Mesendoderm (in vitro differentiated cells): ENCODE results near the gene LPGAT1. TPM values are rescaled to one million over a fixed set of nuclear protein-coding genes. Genes with fewer than 3 reads are reported as not detected.
"Not testable (repeated sequence)": the region's sequence is repeated elsewhere in the genome, so short reads cannot be mapped to it uniquely, and the experiment has no call there.

Experiments
- DNase-seq: peaks from one replicate; pipeline ENCODE4 v3.0.0; 2013
- H2AK5ac ChIP-seq: 2 replicates; pipeline ENCODE4 v1.6.1; 2013; ENCODE audit warnings: low read length, inconsistent platforms
- H2BK120ac ChIP-seq: 2 replicates; pipeline ENCODE4 v1.6.1; 2013; ENCODE audit warnings: low read depth, mild to moderate bottlenecking, low read length, moderate library complexity, mixed read lengths
- H2BK15ac ChIP-seq: replicated peaks from 2 replicates; pipeline ENCODE4 v1.6.1; 2013; ENCODE audit warnings: low read depth, mild to moderate bottlenecking, moderate library complexity
- H2BK5ac ChIP-seq: 2 replicates; pipeline ENCODE4 v1.6.1; 2013; ENCODE audit warnings: low read length, inconsistent platforms
- H3K18ac ChIP-seq: 2 replicates; pipeline ENCODE4 v1.6.1; 2013; ENCODE audit warnings: mild to moderate bottlenecking, low read length, mixed read lengths
- H3K23ac ChIP-seq: one replicate; pipeline ENCODE4 v1.6.1; 2013; ENCODE audit warnings: low read length
- H3K27ac ChIP-seq: 2 replicates; pipeline ENCODE4 v1.5.1; 2013; ENCODE audit warnings: low read depth, mild to moderate bottlenecking, inconsistent platforms, low read length, moderate library complexity
- H3K27me3 ChIP-seq: 2 replicates; pipeline ENCODE4 v1.6.1; 2013; ENCODE audit warnings: low read length, control low read depth, mild to moderate bottlenecking, inconsistent platforms; ENCODE audit not compliant: insufficient read depth, poor library complexity
- H3K36me3 ChIP-seq: 2 replicates; pipeline ENCODE4 v1.6.1; 2013; ENCODE audit warnings: low read length, inconsistent platforms; ENCODE audit not compliant: control insufficient read depth, insufficient read depth
- H3K4ac ChIP-seq: one replicate; pipeline ENCODE4 v1.6.1; 2013; ENCODE audit warnings: low read depth, mild to moderate bottlenecking, low read length, moderate library complexity
- H3K4me1 ChIP-seq: 2 replicates; pipeline ENCODE4 v1.6.1; 2013; ENCODE audit warnings: low read depth, low read length, inconsistent platforms; ENCODE audit not compliant: control insufficient read depth
- H3K4me2 ChIP-seq: 2 replicates; pipeline ENCODE4 v1.6.1; 2013; ENCODE audit warnings: low read length
- H3K4me3 ChIP-seq: 2 replicates; pipeline ENCODE4 v1.5.1; 2013; ENCODE audit warnings: mild to moderate bottlenecking, low read length
- H3K56ac ChIP-seq: one replicate; pipeline ENCODE4 v1.6.1; 2013; ENCODE audit warnings: low read length
- H3K79me1 ChIP-seq: 2 replicates; pipeline ENCODE4 v1.6.1; 2013; ENCODE audit warnings: low read length, inconsistent platforms
- H3K79me2 ChIP-seq: 2 replicates; pipeline ENCODE4 v1.6.1; 2013; ENCODE audit warnings: mild to moderate bottlenecking, low read length; ENCODE audit not compliant: control insufficient read depth, insufficient read depth
- H3K9ac ChIP-seq: 2 replicates; pipeline ENCODE4 v1.6.1; 2013; ENCODE audit warnings: low read length, inconsistent platforms
- H4K5ac ChIP-seq: one replicate; pipeline ENCODE4 v1.6.1; 2013; ENCODE audit warnings: low read length
- H4K8ac ChIP-seq: one replicate; pipeline ENCODE4 v1.6.1; 2013; ENCODE audit warnings: low read depth, mild to moderate bottlenecking, control low read depth, low read length, moderate library complexity
- WGBS: extraction: QIAGEN DNeasy Blood & Tissue Kit; methylation state at CpG from one replicate; pipeline ENCODE4 v1.1.7; 2013; ENCODE audit warnings: low lambda C conversion rate, missing lambda C conversion rate; ENCODE audit not compliant: insufficient coverage; ENCODE audit errors: extremely low coverage; 5-methylcytosine and 5-hydroxymethylcytosine counted together
- small RNA-seq: library from polyadenylated mRNA; stranded (forward); fragments of <200 nt; extraction: miRNeasy Mini kit (QIAGEN cat#:217004); gene quantifications from one replicate; pipeline ENCODE3, GENCODE V24; 2013; ENCODE audit not compliant: insufficient read depth

LPGAT1 gene

DNA sequence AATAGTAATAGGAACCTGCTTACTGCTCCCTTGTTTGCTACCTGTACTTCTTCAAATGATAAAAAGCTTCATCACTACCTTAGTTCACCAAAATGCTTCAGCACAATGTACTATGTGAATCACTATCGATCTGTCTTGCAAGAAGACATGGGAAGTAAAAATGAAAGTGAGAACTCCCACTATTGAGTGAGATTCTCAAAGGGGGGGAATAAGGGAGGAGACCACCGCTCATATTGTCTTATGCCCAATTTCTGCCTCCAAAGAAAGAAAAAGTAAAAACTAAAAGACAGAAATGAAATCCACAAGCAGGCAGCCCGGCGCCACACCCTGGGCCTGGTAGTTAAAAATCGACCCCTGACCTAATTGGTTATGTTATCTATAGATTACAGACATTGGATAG is 136.7 kb downstream of the LPGAT1 start:
- not testable (repeated sequence) for H3K23ac ChIP-seq, H3K27me3 ChIP-seq, H3K4me2 ChIP-seq, H2BK5ac ChIP-seq, H3K18ac ChIP-seq, H3K27ac ChIP-seq, H3K56ac ChIP-seq, DNase-seq, H3K9ac ChIP-seq, H2AK5ac ChIP-seq, H3K79me1 ChIP-seq, H4K5ac ChIP-seq, H3K4ac ChIP-seq, H4K8ac ChIP-seq, H3K4me3 ChIP-seq, H3K4me1 ChIP-seq, H3K79me2 ChIP-seq, H2BK15ac ChIP-seq, H2BK120ac ChIP-seq, H3K36me3 ChIP-seq
- no CpG with 5 or more reads among the region's 5 CpGs for WGBS

Small RNAs within 50 kb of the gene (small RNA-seq; reads per million reads assigned to genes)
- gene RF00019, result not detected
- not detected for gene RN7SL344P
